ENCODE measurements around the gene ALDOA.

Gene ALDOA

GRCh38 chr16:30070490-30070889 is 4.9 kb downstream of the ALDOA start:
- DNase-seq = no peak

DNA sequence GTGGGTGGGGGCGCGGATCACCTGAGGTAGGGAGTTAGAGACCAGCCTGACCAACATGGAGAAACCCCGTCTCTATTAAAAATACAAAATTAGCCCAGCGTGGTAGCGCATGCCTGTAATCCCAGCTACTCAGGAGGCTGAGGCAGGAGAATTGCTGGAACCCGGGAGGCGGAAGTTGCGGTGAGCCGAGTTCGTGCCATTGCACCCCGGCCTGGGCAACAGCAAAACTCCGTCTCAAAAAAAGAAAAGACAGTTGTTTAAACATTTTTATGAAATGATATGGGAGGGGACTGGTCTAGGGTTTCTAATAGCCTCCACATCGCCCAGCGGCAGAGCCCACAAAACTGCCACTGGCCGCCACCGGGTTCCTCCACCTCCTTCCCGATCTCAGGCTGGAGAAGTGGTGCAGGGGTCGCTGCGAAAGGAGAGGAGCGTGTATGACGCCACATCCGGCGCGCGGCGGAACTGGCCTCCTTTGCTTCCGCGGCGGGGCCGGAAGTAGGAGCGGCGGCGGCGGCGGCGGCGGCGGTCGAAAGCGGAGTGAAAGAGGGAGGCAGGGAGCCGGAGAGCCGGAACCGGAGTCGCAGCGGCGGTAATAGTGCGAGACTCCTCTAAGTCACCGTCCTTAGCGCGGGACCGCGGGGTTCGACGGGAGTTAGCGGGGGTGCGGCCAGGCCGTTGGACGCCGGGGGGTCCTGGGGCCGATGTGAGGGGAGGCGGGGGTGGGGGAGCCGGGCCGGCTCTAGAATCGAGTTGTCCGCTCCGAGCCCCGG is 10.1 kb downstream of the ALDOA start, which contains the start of gene PPP4C:
Gene PPP4C, plus strand, starts transcription at position 492 of the 773 bp plus-strand sequence. CDS start 384 bp downstream, outside the sequence.
- DNase-seq = peak; percentile 89

DNA sequence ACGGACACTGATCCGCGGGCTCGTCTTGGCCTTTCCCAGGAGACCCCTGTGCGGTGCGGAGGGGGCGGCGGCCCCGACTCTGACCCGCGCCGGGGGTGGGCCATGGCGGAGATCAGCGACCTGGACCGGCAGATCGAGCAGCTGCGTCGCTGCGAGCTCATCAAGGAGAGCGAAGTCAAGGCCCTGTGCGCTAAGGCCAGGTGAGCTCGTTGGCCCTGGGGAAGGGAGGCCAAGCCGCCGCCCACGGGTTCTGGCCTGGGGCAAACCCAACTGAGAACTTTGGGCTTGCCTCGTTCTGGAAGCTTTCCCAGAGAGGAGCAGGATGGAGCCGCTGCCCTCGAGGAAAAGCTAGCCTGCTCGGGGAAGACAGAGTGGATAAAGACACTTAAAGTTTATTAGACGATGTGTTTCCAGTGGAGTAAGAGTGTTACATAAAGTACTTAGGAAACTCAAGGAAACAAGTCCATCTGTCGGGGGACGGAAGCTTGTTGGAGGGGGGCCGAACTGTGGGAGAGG is 10.8 kb downstream of the ALDOA start:
- no peak for DNase-seq

GRCh38 chr16:30077656-30078055 is 12.1 kb downstream of the ALDOA start:
- DNase-seq = no peak

GRCh38 chr16:30078744-30079143 is 13.2 kb downstream of the ALDOA start:
- DNase-seq = no peak

DNA sequence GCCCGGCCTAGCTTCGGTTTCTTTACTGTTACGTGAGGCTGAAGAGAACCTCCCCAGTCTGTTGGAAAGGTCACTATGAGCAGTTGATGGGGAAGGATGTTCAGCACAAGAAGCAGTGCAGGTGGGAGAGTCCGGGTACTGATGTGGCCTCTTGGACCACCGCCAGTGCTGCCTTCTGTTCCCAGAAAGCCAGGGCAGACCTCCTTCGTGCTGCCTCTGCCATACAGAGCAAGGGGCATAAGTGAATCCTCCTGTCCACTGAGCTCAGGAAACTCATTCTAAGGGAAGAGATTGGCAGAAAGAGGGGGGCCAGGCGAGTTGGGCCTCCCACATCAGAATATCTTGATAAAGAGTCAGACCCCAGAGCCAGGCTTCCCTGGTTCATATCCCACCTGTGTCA is 13.9 kb downstream of the ALDOA start:
- no peak for DNase-seq

DNA sequence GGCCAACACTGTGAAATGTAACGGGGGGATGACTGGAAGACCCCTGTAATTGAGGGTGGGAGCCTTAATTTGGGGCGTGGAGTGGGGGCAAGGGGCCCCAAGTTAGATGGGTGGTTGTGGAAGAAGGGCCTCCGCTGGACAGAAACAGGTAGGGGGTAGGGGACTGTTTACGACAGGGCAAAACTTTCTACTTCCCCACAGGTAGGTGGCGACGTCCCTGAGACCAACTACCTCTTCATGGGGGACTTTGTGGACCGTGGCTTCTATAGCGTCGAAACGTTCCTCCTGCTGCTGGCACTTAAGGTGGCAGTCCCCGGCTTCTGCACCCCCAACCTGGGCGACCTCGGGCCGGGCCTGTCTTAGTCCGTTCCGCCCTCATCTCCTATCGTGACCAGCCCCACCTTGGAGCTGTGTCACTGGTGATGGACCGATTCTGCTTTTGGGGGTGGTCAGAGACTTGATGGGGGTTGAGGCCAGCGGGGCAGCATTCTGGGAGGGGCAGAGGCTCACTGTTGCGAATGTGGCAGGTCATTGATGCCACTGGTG is 17.1 kb downstream of the ALDOA start:
- DNase-seq = no peak

DNA sequence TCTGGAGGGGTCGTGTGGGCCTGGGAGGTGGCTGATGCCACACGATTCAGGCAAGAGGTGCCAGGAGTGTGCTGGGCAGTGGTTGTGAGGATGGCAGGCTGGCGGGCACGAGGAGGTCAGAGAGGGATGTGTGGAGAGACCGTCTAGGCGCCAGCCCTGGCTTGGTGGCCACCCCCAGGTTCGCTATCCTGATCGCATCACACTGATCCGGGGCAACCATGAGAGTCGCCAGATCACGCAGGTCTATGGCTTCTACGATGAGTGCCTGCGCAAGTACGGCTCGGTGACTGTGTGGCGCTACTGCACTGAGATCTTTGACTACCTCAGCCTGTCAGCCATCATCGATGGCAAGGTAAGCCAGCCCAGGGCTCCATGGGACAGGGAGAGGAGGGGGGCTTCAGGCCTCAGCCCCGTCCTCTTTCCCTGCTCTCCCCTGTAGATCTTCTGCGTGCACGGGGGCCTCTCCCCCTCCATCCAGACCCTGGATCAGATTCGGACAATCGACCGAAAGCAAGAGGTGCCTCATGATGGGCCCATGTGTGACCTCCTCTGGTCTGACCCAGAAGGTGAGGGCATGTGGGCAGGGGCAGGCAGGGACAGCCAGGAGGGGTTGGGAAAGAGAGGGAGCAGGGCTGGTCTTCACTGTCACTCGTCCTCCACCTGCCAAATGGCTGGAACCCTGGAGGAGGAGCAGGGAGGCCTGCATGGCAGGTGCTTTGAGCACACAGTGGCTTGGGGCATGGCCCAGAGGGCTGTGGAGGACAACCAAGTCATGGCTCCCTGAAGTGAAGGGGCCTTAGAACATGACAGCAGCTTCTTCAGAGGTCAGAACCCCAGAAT is 17.9 kb downstream of the ALDOA start:
- DNase-seq = no peak

DNA sequence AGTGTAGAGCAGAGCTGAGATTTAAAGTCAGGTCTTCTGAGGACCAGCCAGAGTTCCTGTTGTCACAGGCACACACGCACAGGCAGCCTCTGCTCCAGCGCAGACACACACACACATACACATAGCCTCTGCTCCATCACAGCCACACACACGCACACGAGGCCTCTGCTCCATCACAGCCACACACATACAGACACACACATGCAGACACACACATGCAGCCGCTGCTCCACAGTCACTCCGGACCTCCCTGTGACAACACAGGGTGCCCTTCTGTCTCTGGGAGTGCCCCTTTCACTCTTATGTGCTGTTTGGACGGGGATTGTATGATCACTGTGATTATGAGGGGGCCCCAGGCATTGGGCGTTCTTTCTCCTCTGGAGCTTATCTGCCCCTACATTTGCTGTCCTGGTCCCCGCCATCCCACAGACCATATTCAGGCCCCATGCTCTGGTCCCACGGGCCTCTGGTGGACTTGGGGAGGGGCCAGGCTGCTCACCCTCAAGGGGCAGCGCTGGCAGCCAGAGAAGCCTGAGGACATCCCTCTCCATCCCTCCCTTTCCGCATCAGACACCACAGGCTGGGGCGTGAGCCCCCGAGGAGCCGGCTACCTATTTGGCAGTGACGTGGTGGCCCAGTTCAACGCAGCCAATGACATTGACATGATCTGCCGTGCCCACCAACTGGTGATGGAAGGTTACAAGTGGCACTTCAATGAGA is 18.7 kb downstream of the ALDOA start:
- no peak for DNase-seq

DNA sequence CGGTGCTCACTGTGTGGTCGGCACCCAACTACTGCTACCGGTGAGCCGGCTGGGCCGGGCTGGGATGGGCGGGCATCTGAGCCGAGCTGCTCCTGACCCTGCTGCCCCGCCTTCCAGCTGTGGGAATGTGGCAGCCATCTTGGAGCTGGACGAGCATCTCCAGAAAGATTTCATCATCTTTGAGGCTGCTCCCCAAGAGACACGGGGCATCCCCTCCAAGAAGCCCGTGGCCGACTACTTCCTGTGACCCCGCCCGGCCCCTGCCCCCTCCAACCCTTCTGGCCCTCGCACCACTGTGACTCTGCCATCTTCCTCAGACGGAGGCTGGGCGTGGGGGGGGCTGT is 19.2 kb downstream of the ALDOA start:
- no peak for DNase-seq

DNA sequence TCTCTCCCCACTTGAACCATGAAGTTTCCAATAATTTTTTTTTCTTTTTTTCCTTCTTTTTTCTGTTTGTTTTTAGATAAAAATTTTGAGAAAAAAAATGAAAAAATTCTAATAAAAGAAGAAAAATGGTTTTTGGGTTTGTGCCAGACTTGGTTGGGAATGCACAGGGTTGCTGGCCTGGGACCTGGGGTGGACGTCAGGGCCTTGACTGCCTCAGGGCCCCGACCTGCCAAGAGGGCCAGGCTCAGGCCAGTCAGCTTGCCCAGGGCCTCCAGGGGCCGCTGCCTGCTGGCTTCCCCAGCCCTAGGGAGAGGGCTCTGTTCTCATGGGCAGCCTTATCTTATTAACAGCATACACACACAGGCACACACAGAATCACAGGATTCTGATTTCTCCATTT is 19.7 kb downstream of the ALDOA start:
- DNase-seq = no peak

GRCh38 chr16:30085820-30086219 is 20.3 kb downstream of the ALDOA start:
- no peak for DNase-seq

DNA sequence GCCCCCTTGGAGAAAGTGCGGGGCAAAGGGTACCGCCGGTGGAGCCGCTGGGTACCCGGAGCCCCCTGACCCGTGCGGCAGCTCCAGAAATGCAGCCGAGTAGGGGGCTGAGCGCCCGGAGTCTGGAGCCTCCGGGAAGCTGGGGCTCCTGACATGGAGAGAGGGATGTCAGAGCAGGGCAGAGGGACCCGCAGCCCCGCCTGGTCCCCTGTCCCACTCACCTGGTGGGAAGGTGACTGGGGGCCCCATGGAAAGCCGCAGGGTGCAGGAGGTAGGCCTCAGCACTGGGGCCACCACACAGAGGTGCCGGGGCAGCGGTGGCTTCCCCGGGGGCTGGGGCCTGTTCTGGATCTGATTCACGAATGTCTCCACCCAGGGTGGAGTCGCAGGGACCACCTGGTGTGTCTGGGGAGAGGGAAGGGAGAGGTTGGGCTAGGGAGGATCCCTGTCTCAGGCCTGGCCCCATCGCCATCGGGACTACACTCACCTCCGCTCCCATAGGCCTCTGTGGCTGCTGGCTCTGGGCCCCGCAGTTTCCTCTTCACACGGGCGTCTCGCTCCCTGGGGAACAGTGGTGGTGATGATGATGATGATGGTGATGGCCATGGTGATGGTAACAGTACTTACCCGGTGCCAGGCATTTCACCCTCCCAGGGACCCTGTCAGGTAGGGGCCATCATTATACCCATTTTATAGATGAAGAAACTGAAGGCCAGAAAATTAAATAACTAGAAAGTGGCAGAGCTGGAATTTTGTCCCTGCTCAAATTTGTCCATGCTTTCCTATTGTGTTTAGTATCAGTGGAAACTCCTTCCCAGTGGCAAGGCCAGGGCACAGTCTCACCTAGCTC is 21.0 kb downstream of the ALDOA start:
- DNase-seq = no peak

- no peak for DNase-seq
These were observed 21.8 kb downstream of the ALDOA start for GRCh38 chr16:30087181-30087898.

- DNase-seq = no peak
These were observed 22.8 kb downstream of the ALDOA start for GRCh38 chr16:30088237-30088831.

GRCh38 chr16:30088832-30089624 is 23.5 kb downstream of the ALDOA start:
- no peak for DNase-seq

DNA sequence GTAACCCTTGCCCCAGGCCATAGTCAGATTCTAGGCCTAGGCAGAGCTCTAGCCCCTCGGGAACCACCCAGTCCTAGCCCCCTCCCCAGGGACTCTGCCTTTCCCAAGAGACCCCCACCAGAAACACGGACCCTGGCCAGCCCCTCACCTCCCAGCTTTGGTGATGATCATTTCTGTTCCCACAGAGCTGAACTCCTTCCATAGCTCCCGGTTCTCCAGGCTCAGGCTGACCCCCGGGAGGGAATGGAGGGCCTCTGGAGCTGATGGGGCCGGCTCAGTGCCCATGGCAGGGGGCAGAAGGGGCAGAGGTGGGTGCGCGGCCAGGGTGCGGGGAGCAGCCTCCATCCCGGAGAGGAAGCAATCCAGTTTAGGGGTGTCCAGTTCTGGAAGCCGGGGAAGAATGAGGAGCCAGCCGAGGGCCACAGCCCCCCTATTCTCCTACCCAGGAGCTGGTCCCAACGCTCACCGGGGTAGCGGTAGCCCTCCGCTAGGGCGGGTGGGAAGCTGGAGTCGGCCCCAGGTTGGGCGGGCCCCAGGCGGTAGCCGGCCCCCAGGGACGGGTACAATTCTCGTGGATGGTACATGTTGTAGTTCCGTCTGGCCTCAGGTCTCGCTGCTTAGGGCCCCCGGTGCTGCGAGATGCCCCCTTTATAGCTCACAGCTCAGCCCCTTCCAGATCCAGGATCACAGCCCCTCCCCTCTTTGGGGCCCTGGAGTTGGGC is 25.2 kb downstream of the ALDOA start:
- no peak for DNase-seq

GRCh38 chr16:30091474-30092372 is 26.2 kb downstream of the ALDOA start, which contains the start of gene TBX6:
Gene TBX6, minus strand, starts transcription at chr16:30091924. Its CDS starts 731 bp downstream, at chr16:30091193.
- peak; percentile 93 for DNase-seq
